Measurements from ENCODE around the gene TTLL6. TPM values are rescaled to one million over a fixed set of nuclear protein-coding genes. Genes with fewer than 3 reads are reported as not detected.

Gene TTLL6
- total and polyA plus RNA-seq, 9 of the 15 experiments (the other 6 are each of a cell fraction or from before 2014, with no cell fraction given) = 0.05 TPM; not detected in 8

DNA sequence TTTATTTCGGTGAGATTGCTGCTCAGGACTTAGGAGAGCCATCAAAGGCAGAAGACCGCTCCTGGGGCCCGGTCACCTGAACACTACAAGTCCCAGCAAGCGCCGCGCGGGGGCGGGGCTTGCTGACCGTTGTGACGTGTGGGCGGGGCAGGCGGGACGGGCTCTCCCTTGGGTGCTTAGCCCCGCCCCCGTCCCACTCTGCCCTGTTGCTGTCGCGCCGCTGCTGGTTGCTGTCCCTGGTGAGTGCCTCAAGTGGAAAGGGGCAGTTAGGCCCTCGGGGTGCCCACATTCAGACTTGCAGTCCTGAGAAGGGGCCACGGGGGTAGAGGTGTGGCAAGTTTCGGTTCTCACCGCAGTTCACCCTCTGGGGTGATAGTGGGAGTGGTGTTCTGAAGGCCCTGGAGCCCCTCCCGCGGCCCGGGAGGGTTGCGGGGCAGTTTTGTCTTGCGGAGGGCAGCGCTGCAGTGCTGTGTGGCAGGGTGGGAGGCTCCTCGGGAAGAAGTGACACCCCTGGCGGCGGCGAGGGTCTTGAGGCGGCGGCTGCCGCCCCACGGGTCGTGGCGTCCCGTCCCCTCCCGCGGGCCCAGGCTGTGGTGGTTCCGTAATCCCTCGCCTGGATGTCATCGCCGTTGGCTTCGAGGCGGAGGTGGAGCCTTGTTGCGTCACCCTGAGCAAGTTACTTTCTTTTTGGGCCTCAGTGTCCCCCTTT lies 14.0 kb upstream of the TTLL6 start, which contains the start of gene CALCOCO2 (continued):
- TF ChIP-seq, protein P1, sequence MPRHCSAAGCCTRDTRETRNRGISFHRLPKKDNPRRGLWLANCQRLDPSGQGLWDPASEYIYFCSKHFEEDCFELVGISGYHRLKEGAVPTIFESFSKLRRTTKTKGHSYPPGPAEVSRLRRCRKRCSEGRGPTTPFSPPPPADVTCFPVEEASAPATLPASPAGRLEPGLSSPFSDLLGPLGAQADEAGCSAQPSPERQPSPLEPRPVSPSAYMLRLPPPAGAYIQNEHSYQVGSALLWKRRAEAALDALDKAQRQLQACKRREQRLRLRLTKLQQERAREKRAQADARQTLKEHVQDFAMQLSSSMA (CRISPR knock-in tag; IDR thresholded peaks at IDR 0.05) = no peak
- TF ChIP-seq, protein P2, sequence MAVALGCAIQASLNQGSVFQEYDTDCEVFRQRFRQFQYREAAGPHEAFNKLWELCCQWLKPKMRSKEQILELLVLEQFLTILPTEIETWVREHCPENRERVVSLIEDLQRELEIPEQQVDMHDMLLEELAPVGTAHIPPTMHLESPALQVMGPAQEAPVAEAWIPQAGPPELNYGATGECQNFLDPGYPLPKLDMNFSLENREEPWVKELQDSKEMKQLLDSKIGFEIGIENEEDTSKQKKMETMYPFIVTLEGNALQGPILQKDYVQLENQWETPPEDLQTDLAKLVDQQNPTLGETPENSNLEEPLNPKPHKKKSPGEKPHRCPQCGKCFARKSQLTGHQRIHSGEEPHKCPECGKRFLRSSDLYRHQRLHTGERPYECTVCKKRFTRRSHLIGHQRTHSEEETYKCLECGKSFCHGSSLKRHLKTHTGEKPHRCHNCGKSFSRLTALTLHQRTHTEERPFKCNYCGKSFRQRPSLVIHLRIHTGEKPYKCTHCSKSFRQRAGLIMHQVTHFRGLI (CRISPR knock-in tag; IDR thresholded peaks at IDR 0.05) = no peak
- peak in 1 of 3 experiments; percentile 15 for TF ChIP-seq YY1 (IDR thresholded peaks at IDR 0.05; ENCODE audit: borderline replicate concordance in 1 of 3, control insufficient read depth in 1 of 3, extremely low read depth in 1 of 3, insufficient read depth in 3 of 3, insufficient read length in 1 of 3, insufficient replicate concordance in 2 of 3, low read depth in 1 of 3, low read length in 2 of 3)
- no peak for TF ChIP-seq ZNF232 (CRISPR knock-in tag; IDR thresholded peaks at IDR 0.05)
- no peak for TF ChIP-seq GATA2 (CRISPR knock-in tag; IDR thresholded peaks at IDR 0.05)
- TF ChIP-seq ELF1 (tag; IDR thresholded peaks at IDR 0.05) = no peak
- TF ChIP-seq HMG20A (CRISPR knock-in tag; conservative IDR thresholded peaks at IDR 0.05) = no peak
- peak; percentile 58 to 67 for TF ChIP-seq NRF1 (conservative IDR thresholded peaks at IDR 0.05 in 1 of 2, IDR thresholded peaks at IDR 0.05 in 1 of 2)
- TF ChIP-seq JUND (IDR thresholded peaks at IDR 0.05; ENCODE audit: borderline replicate concordance, low read depth, low read length) = peak; percentile 77
- TF ChIP-seq JUND (tag; IDR thresholded peaks at IDR 0.05; ENCODE audit: borderline replicate concordance, low read depth, low read length) = peak; percentile 74; the same call in 2 of the 3 replicates
- TF ChIP-seq MTF1 (CRISPR knock-in tag; IDR thresholded peaks at IDR 0.05; ENCODE audit: borderline replicate concordance) = no peak
- no peak for TF ChIP-seq EWSR1 (IDR thresholded peaks at IDR 0.05; ENCODE audit: borderline replicate concordance, low read depth, partially characterized antibody)
- TF ChIP-seq, protein P3, sequence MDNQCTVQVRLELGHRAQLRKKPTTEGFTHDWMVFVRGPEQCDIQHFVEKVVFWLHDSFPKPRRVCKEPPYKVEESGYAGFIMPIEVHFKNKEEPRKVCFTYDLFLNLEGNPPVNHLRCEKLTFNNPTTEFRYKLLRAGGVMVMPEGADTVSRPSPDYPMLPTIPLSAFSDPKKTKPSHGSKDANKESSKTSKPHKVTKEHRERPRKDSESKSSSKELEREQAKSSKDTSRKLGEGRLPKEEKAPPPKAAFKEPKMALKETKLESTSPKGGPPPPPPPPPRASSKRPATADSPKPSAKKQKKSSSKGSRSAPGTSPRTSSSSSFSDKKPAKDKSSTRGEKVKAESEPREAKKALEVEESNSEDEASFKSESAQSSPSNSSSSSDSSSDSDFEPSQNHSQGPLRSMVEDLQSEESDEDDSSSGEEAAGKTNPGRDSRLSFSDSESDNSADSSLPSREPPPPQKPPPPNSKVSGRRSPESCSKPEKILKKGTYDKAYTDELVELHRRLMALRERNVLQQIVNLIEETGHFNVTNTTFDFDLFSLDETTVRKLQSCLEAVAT (IDR thresholded peaks at IDR 0.05) = no peak; a peak in 1 of 4 replicates
- TF ChIP-seq ZNF644 (tag; IDR thresholded peaks at IDR 0.05; ENCODE audit: low read depth) = no peak
- no peak for TF ChIP-seq SMARCB1 (IDR thresholded peaks at IDR 0.05; ENCODE audit: insufficient read length, low read depth)
- 0 out of 2 replicates have a peak, but pooled peaks have one; percentile 34 for TF ChIP-seq ZNF431 (CRISPR knock-in tag; IDR thresholded peaks at IDR 0.05)
- no peak for TF ChIP-seq ZKSCAN8 (CRISPR knock-in tag; IDR thresholded peaks at IDR 0.05)
- TF ChIP-seq, protein P4, sequence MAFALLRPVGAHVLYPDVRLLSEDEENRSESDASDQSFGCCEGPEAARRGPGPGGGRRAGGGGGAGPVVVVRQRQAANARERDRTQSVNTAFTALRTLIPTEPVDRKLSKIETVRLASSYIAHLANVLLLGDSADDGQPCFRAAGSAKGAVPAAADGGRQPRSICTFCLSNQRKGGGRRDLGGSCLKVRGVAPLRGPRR (CRISPR knock-in tag; IDR thresholded peaks at IDR 0.05) = no peak
- TF ChIP-seq SMARCA5 (IDR thresholded peaks at IDR 0.05) = no peak
- TF ChIP-seq ZNF3 (CRISPR knock-in tag; IDR thresholded peaks at IDR 0.05) = no peak
- TF ChIP-seq MAFF (IDR thresholded peaks at IDR 0.05; ENCODE audit: low read length) = no peak
- TF ChIP-seq NCOR1 (IDR thresholded peaks at IDR 0.05) = no peak
- TF ChIP-seq MTA3 (IDR thresholded peaks at IDR 0.05; ENCODE audit: borderline replicate concordance) = peak; percentile 87
- TF ChIP-seq PHB (CRISPR knock-in tag; IDR thresholded peaks at IDR 0.05) = no peak
- TF ChIP-seq CREB1 (IDR thresholded peaks at IDR 0.05) = peak; percentile 86
- TF ChIP-seq CREB1 (CRISPR knock-in tag; IDR thresholded peaks at IDR 0.05) = peak; percentile 85
